Chondrocyte (in vitro differentiated cells): ENCODE measurements around the gene JUP. TPM values are rescaled to one million over a fixed set of nuclear protein-coding genes. Genes with fewer than 3 reads are reported as not detected.

Source experiments
- DNase-seq: peaks from one replicate; pipeline ENCODE4 v3.0.0; 2021; ENCODE audit warnings: mixed read lengths, low spot score
- H3K27ac Mint-ChIP-seq: one replicate; pipeline ENCODE4 v1.8.0; 2021; ENCODE audit warnings: mild to moderate bottlenecking, moderate library complexity, mixed read lengths; ENCODE audit not compliant: unreplicated experiment
- H3K27me3 Mint-ChIP-seq: 2 replicates; pipeline ENCODE4 v1.8.0; 2021; ENCODE audit warnings: low read depth, mixed read lengths
- H3K36me3 Mint-ChIP-seq: 2 replicates; pipeline ENCODE4 v1.8.0; 2021; ENCODE audit warnings: low read depth, mixed read lengths
- H3K4me1 Mint-ChIP-seq: 2 replicates; pipeline ENCODE4 v1.8.0; 2021; ENCODE audit warnings: low read depth, mild to moderate bottlenecking, mixed read lengths
- H3K4me3 Mint-ChIP-seq: one replicate; pipeline ENCODE4 v1.8.0; 2021; ENCODE audit warnings: mild to moderate bottlenecking, moderate library complexity, mixed read lengths; ENCODE audit not compliant: unreplicated experiment
- H3K9me3 Mint-ChIP-seq: 2 replicates; pipeline ENCODE4 v1.8.0; 2021; ENCODE audit warnings: low read depth, mixed read lengths
- total RNA-seq: library from RNA; stranded (reverse); gene quantifications from 3 replicates; pipeline ENCODE4 v1.2.1, GENCODE V29; 2021
- TF ChIP-seq, protein P1 (sequence below): fragments of 200-600 bp; sonication (generic); IDR thresholded peaks from 2 replicates; pipeline ENCODE4 v1.5.0; 2021; ENCODE audit warnings: antibody characterized with exemption, mild to moderate bottlenecking, moderate library complexity

The JUP gene
- total RNA-seq, 1 donor from 2014 or later, result 18.8 TPM

DNA sequence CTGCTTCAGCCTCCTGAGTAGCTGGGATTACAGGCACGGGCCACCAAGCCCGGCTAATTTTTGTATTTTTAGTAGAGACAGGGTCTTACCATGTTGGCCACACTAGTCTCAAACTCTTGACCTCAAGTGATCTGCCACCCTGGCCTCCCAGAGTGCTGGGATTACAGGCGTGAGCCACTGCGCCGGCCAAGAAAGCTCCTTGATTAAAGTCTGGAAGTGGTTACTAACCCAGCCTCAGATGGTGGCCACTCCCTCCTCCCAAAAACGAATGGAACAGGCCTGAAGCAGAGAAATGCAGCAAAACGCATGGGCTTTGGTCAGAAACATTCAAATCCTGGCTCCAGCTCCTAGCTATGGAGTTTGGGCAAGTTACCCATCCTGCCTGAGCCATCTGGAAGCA, 37.6 kb upstream of the JUP start:
- H3K4me1 Mint-ChIP-seq, result no peaks in the 10 kb centered on the region
- no peak for DNase-seq
- TF ChIP-seq, protein P1, sequence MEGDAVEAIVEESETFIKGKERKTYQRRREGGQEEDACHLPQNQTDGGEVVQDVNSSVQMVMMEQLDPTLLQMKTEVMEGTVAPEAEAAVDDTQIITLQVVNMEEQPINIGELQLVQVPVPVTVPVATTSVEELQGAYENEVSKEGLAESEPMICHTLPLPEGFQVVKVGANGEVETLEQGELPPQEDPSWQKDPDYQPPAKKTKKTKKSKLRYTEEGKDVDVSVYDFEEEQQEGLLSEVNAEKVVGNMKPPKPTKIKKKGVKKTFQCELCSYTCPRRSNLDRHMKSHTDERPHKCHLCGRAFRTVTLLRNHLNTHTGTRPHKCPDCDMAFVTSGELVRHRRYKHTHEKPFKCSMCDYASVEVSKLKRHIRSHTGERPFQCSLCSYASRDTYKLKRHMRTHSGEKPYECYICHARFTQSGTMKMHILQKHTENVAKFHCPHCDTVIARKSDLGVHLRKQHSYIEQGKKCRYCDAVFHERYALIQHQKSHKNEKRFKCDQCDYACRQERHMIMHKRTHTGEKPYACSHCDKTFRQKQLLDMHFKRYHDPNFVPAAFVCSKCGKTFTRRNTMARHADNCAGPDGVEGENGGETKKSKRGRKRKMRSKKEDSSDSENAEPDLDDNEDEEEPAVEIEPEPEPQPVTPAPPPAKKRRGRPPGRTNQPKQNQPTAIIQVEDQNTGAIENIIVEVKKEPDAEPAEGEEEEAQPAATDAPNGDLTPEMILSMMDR, result no peak
- H3K9me3 Mint-ChIP-seq, result no peaks in the 10 kb centered on the region
- no peak overlapping the region for H3K4me3 Mint-ChIP-seq
- H3K27ac Mint-ChIP-seq, result peak overlapping the region; percentile 51
- H3K27me3 Mint-ChIP-seq, result no peaks in the 10 kb centered on the region
- H3K36me3 Mint-ChIP-seq, result peaks cover 17% of the 10 kb centered on the region

DNA sequence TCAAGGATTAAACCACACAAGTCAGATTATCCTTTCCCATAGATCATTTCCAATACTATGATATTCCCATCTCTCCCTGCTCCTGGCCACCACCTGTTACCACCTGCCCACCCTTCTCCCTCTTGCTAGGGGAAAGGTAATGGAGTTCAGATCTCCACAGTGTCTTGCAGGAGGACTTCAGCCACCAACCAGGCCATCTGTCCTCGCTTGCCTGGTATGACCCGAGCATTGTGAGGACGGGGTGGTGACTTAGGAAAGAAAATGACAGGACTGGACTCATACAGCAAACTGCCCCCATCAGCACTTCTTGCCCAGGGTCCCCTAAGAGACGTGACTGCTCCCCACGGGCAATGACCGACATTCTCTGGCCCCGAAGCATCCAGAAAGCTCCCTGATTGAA, 37.1 kb upstream of the JUP start:
- TF ChIP-seq, protein P1, result no peak
- Mint-ChIP-seq H3K27me3 (no peaks in the 10 kb centered on the region), H3K4me3 (no peak overlapping the region), H3K36me3 (peaks cover 15% of the 10 kb centered on the region), H3K27ac (peak overlapping the region; percentile 33), H3K9me3 (no peaks in the 10 kb centered on the region), H3K4me1 (no peaks in the 10 kb centered on the region)
- no peak for DNase-seq

DNA sequence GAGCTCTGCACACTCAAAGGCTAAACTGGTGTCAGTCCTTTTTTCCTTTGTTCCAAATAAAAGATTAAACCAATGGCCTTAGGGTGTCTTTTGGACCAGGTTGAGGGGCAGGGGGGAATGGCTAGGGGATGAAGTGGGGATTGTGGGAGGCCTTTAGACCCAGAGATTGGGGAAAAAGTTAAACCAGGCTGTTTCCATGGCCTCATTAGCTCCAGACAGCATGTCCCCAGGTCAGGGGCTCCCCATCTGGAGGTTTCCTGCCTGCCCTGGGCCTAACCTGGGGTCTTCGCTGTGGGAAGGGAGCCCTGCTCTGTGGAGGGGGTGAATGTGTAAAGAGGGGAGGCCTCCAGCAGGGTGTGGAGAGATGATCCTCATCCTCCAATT, 36.6 kb upstream of the JUP start:
- no peak overlapping the region for H3K27ac Mint-ChIP-seq
- no peak for DNase-seq

DNA sequence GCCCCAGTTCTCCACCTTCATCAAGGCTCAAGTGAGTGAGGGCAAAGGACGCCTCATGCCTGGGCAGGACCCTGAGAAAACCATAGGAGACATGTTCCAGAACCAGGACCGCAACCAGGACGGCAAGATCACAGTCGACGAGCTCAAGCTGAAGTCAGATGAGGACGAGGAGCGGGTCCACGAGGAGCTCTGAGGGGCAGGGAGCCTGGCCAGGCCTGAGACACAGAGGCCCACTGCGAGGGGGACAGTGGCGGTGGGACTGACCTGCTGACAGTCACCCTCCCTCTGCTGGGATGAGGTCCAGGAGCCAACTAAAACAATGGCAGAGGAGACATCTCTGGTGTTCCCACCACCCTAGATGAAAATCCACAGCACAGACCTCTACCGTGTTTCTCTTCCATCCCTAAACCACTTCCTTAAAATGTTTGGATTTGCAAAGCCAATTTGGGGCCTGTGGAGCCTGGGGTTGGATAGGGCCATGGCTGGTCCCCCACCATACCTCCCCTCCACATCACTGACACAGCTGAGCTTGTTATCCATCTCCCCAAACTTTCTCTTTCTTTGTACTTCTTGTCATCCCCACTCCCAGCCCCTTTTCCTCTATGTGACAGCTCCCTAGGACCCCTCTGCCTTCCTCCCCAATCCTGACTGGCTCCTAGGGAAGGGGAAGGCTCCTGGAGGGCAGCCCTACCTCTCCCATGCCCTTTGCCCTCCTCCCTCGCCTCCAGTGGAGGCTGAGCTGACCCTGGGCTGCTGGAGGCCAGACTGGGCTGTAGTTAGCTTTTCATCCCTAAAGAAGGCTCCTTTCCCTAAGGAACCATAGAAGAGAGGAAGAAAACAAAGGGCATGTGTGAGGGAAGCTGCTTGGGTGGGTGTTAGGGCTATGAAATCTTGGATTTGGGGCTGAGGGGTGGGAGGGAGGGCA, 36.0 kb upstream of the JUP start:
- no peak for DNase-seq
- TF ChIP-seq, protein P1, result no peak
- Mint-ChIP-seq H3K4me1 (no peaks in the 10 kb centered on the region), H3K27ac (peak overlapping the region; percentile 36), H3K9me3 (no peaks in the 10 kb centered on the region), H3K4me3 (no peak overlapping the region), H3K36me3 (peaks cover 17% of the 10 kb centered on the region), H3K27me3 (no peaks in the 10 kb centered on the region)

More for the DNA sequence above, 36.6 kb upstream of the JUP start:
- TF ChIP-seq, protein P1, result no peak
- Mint-ChIP-seq H3K9me3 (no peaks in the 10 kb centered on the region), H3K4me1 (no peaks in the 10 kb centered on the region), H3K4me3 (no peak overlapping the region), H3K27me3 (no peaks in the 10 kb centered on the region), H3K36me3 (peaks cover 16% of the 10 kb centered on the region)

DNA sequence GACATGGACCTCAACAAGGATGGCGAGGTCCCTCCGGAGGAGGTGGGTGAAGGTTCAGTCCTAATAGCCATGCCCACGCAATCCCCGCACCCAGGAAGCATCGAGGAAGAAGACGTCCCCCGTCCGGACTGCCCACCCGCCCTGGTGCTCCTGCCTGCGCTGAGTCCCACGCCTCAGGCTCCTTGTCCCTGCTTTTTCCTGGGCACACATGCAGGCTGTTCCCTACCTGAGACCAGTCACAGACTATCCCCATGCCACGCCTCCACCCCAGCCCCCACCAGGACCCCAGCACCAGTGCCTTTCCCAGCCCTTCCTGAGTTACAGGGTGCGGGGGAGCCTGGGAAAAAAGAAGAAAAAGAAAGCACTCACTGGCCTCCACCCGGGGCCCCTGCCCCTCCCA, 35.3 kb upstream of the JUP start:
- Mint-ChIP-seq H3K27me3 (no peaks in the 10 kb centered on the region), H3K9me3 (no peaks in the 10 kb centered on the region), H3K4me3 (no peak overlapping the region), H3K27ac (peak overlapping the region; percentile 27), H3K4me1 (peaks cover 5% of the 10 kb centered on the region), H3K36me3 (peaks cover 21% of the 10 kb centered on the region)
- TF ChIP-seq, protein P1, result no peak
- DNase-seq, result no peak
